HepG2 (cell line): ENCODE measurements around the gene OGFR. TPM values are rescaled to one million over a fixed set of nuclear protein-coding genes. Genes with fewer than 3 reads are reported as not detected.

ENCODE experiments used
- AFF4 ChIP-seq: sonication (generic); formaldehyde crosslinking; IDR thresholded peaks from 2 replicates; pipeline ENCODE4 v1.4.0; 2020; ENCODE audit warnings: missing genetic modification reagents
- ARID2 ChIP-seq: sonication (generic); formaldehyde crosslinking; IDR thresholded peaks from 2 replicates; pipeline ENCODE4 v1.8.1; 2022; ENCODE audit warnings: mild to moderate bottlenecking, missing genetic modification reagents, borderline replicate concordance
- ATF1 ChIP-seq: IDR thresholded peaks from 2 replicates; pipeline ENCODE4 v1.6.1; 2016; ENCODE audit warnings: mild to moderate bottlenecking, control low read depth
- BRCA1 ChIP-seq: sonication (generic); formaldehyde crosslinking; IDR thresholded peaks from 2 replicates; pipeline ENCODE4 v1.4.0; 2020; ENCODE audit warnings: missing genetic modification reagents
- HOXD1 ChIP-seq: sonication (generic); formaldehyde crosslinking; IDR thresholded peaks from 2 replicates; pipeline ENCODE4 v1.5.0; 2020; ENCODE audit warnings: missing genetic modification reagents
- MED1 ChIP-seq: sonication (generic); formaldehyde crosslinking; IDR thresholded peaks from 2 replicates; pipeline ENCODE4 v1.4.0; 2020; ENCODE audit warnings: missing genetic modification reagents
- MLLT10 ChIP-seq: sonication (generic); formaldehyde crosslinking; IDR thresholded peaks from 2 replicates; pipeline ENCODE4 v1.4.0; 2020; ENCODE audit warnings: missing genetic modification reagents
- MTF1 ChIP-seq: sonication (generic); formaldehyde crosslinking; IDR thresholded peaks from 2 replicates; pipeline ENCODE4 v1.5.0; 2020; ENCODE audit warnings: missing genetic modification reagents
- NKX3-1 ChIP-seq: sonication (generic); formaldehyde crosslinking; IDR thresholded peaks from 2 replicates; pipeline ENCODE4 v1.5.0; 2020; ENCODE audit warnings: missing genetic modification reagents
- SNAPC2 ChIP-seq: sonication (generic); formaldehyde crosslinking; IDR thresholded peaks from 2 replicates; pipeline ENCODE4 v1.8.1; 2022; ENCODE audit warnings: mild to moderate bottlenecking, missing genetic modification reagents
- SRSF1 ChIP-seq: fragments of 200-400 bp; formaldehyde crosslinking; optimal IDR thresholded peaks from 2 replicates; pipeline ENCODE3; 2017; ENCODE audit warnings: mild to moderate bottlenecking, low read depth, low read length, moderate library complexity
- ZBTB7A ChIP-seq: sonication (generic); formaldehyde crosslinking; IDR thresholded peaks from 2 replicates; pipeline ENCODE4 v1.8.0; 2022; ENCODE audit warnings: mild to moderate bottlenecking, missing genetic modification reagents
- ZNF180 ChIP-seq: sonication (generic); formaldehyde crosslinking; IDR thresholded peaks from 2 replicates; pipeline ENCODE4 v1.4.0; 2020; ENCODE audit warnings: low read depth, missing genetic modification reagents, borderline replicate concordance
- ZNF546 ChIP-seq: sonication (generic); formaldehyde crosslinking; conservative IDR thresholded peaks from 2 replicates; pipeline ENCODE4 v1.8.1; 2023; ENCODE audit warnings: mild to moderate bottlenecking, missing genetic modification reagents
- ZNF598 ChIP-seq: sonication (generic); formaldehyde crosslinking; IDR thresholded peaks from 2 replicates; pipeline ENCODE4 v1.5.1; 2020; ENCODE audit warnings: mild to moderate bottlenecking, missing genetic modification reagents, borderline replicate concordance
- ZNF672 ChIP-seq: sonication (generic); formaldehyde crosslinking; IDR thresholded peaks from 2 replicates; pipeline ENCODE4 v1.8.1; 2022; ENCODE audit warnings: missing genetic modification reagents
- ZNF724P ChIP-seq: sonication (generic); formaldehyde crosslinking; IDR thresholded peaks from 2 replicates; pipeline ENCODE4 v1.8.0; 2022; ENCODE audit warnings: missing genetic modification reagents, borderline replicate concordance
- ZNF740 ChIP-seq: sonication (generic); formaldehyde crosslinking; IDR thresholded peaks from 2 replicates; pipeline ENCODE4 v1.4.0; 2020; ENCODE audit warnings: missing genetic modification reagents
- ZNF816 ChIP-seq: sonication (generic); formaldehyde crosslinking; IDR thresholded peaks from 2 replicates; pipeline ENCODE4 v1.8.0; 2022; ENCODE audit warnings: missing genetic modification reagents, mild to moderate bottlenecking, borderline replicate concordance
- polyA plus RNA-seq, 8 experiments: library from polyadenylated mRNA; depleted of rRNA in 3 of 8; stranded (reverse) in 7 of 8; unstranded in 1 of 8; fragments of >200 nt; fragmentation: Illumina TruSeq in 4 of 8; extraction: Trizol in 4 of 8; gene quantifications; 2 replicates each; pipeline versions ENCODE4 v1.2.1 to v1.2.3, GENCODE V29; 2011 to 2016; ENCODE audit warnings: low read depth in 4 of 8, missing spikeins in 1 of 8, mixed read lengths in 1 of 8; ENCODE audit not compliant: insufficient read depth in 1 of 8
- total RNA-seq, 5 experiments: library from RNA; depleted of rRNA; stranded (reverse); fragments of >200 nt; fragmentation: Illumina TruSeq; extraction: Trizol; gene quantifications; 2 replicates each; pipeline ENCODE4 v1.2.3, GENCODE V29; 2016; ENCODE audit warnings: low read depth in 1 of 5
- TF ChIP-seq, protein P1 (sequence below): sonication (generic); formaldehyde crosslinking; IDR thresholded peaks from 2 replicates; pipeline ENCODE4 v1.8.1; 2023; ENCODE audit warnings: mild to moderate bottlenecking, inconsistent platforms, moderate library complexity, missing genetic modification reagents, borderline replicate concordance
- TF ChIP-seq, protein P2 (sequence below): IDR thresholded peaks from 2 replicates; pipeline ENCODE4 v1.6.1; 2012; ENCODE audit warnings: low read depth, low read length, improper control_type of control experiment
- TF ChIP-seq, protein P3 (sequence below): sonication (generic); formaldehyde crosslinking; IDR thresholded peaks from 2 replicates; pipeline ENCODE4 v1.4.0; 2020; ENCODE audit warnings: mild to moderate bottlenecking, low read depth, missing genetic modification reagents

Gene OGFR
- total and polyA plus RNA-seq, 2 of the 13 experiments (the other 11 are each of a cell fraction or from before 2014, with no cell fraction given): 47.7 to 81.8 TPM

DNA sequence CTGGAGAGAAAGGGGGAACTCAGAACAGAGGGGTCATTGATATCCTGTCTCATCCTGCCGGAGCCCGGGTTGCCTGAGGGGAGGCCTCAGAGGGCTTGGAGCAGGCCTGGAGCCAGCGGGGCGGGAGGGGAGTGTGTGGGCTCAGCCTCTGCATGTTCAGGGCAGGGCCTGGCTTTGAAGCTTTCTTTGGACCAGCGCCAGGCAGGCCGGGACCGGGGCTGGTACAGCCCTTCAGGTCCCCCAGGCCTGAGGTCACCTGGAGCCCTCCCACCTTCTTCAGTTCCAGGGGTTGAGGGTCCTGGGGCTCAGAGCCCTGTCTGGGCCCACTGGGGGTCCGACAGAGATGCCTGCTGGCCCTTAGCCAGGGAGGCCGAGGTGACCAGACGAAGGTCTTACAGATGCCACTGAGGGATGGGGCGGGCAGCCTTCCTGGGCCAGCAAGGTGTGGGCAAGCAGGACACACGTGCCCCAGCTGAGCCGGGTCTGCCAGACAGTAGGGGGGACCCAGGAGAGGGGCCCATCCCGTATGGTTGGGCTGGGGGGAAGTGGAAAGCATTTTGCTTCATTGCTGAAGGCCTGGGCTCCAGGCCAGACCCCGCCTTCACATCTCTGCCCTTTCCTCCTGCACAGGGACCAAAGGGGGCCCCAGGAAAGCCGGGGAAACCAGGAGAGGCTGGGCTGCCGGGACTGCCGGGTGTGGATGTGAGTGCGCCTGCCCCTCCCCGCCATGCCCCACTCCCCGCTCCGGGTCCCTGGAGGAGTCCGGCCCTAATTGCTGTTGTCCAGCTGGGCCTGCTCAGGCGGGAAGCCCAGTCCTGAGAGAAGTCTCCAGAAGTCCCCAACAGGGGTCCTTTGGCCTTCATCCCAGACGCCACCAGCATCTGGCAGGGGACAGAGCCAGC, 14.2 kb downstream of the OGFR start (continued):
- TF ChIP-seq, protein P1, sequence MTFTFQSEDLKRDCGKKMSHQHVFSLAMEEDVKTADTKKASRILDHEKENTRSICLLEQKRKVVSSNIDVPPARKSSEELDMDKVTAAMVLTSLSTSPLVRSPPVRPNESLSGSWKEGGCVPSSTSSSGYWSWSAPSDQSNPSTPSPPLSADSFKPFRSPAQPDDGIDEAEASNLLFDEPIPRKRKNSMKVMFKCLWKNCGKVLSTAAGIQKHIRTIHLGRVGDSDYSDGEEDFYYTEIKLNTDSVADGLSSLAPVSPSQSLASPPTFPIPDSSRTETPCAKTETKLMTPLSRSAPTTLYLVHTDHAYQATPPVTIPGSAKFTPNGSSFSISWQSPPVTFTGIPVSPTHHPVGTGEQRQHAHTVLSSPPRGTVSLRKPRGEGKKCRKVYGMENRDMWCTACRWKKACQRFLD (CRISPR knock-in tag): no peak
- TF ChIP-seq, protein P2, sequence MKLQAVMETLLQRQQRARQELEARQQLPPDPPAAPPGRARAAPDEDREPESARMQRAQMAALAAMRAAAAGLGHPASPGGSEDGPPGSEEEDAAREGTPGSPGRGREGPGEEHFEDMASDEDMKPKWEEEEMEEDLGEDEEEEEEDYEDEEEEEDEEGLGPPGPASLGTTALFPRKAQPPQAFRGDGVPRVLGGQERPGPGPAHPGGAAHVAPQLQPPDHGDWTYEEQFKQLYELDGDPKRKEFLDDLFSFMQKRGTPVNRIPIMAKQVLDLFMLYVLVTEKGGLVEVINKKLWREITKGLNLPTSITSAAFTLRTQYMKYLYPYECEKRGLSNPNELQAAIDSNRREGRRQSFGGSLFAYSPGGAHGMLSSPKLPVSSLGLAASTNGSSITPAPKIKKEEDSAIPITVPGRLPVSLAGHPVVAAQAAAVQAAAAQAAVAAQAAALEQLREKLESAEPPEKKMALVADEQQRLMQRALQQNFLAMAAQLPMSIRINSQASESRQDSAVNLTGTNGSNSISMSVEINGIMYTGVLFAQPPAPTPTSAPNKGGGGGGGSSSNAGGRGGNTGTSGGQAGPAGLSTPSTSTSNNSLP: no peak
- TF ChIP-seq ZNF740 (CRISPR knock-in tag) (0 out of 2 replicates have a peak, but pooled peaks have one; percentile 49), ZNF180 (peak; percentile 68; the same call in 1 of the 2 replicates), ZNF546 (no peak), MLLT10 (no peak), NKX3-1 (CRISPR knock-in tag) (no peak), ATF1 (CRISPR knock-in tag) (no peak), ARID2 (CRISPR knock-in tag) (peak; percentile 90), BRCA1 (CRISPR knock-in tag) (no peak), AFF4 (CRISPR knock-in tag) (no peak; the same call in 1 of the 2 replicates), MTF1 (CRISPR knock-in tag) (no peak), ZNF816 (CRISPR knock-in tag) (no peak), ZNF598 (CRISPR knock-in tag) (0 out of 2 replicates have a peak, but pooled peaks have one; percentile 14), ZBTB7A (CRISPR knock-in tag) (peak; percentile 37; the same call in 1 of the 2 replicates), HOXD1 (CRISPR knock-in tag) (peak; percentile 49; the same call in 1 of the 2 replicates), ZNF672 (no peak), ZNF724P (CRISPR knock-in tag) (0 out of 2 replicates have a peak, but pooled peaks have one; percentile 74), MED1 (peak; percentile 57; the same call in 1 of the 2 replicates), SRSF1 (peak; percentile 7), SNAPC2 (0 out of 2 replicates have a peak, but pooled peaks have one; percentile 19)
- TF ChIP-seq, protein P3, sequence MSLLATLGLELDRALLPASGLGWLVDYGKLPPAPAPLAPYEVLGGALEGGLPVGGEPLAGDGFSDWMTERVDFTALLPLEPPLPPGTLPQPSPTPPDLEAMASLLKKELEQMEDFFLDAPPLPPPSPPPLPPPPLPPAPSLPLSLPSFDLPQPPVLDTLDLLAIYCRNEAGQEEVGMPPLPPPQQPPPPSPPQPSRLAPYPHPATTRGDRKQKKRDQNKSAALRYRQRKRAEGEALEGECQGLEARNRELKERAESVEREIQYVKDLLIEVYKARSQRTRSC (CRISPR knock-in tag): no peak
